ENCODE measurements around the gene OR6B1.

OR6B1 gene

GRCh38 chr7:144000020-144000419 is at the start of gene OR6B1:
OR6B1 (plus strand) TSS chr7:144000320; CDS start chr7:144003997, 3,677 bp downstream.
- no peak for DNase-seq (ENCODE audit: low spot score)

GRCh38 chr7:143953421-143953820 is 46.7 kb upstream of the OR6B1 start:
- no peak for DNase-seq (ENCODE audit: low spot score)

GRCh38 chr7:143954135-143954534 is 46.0 kb upstream of the OR6B1 start:
- no peak for DNase-seq (ENCODE audit: low spot score)

- no peak for DNase-seq (ENCODE audit: low spot score)
These were observed 45.6 kb upstream of the OR6B1 start, which contains the start of gene OR2F1 for GRCh38 chr7:143954544-143954943. OR2F1 (plus strand) TSS chr7:143954844; CDS start chr7:143959971, 5,127 bp downstream.

- DNase-seq (ENCODE audit: low spot score), result no peak
These were observed 41.3 kb upstream of the OR6B1 start for GRCh38 chr7:143958781-143959180.

GRCh38 chr7:143960813-143961610 is 39.1 kb upstream of the OR6B1 start:
- no peak for DNase-seq (ENCODE audit: low spot score)

GRCh38 chr7:143965280-143965679 is 34.8 kb upstream of the OR6B1 start:
- no peak for DNase-seq (ENCODE audit: low spot score)

- no peak for DNase-seq (ENCODE audit: low spot score)
These were observed 32.7 kb upstream of the OR6B1 start for GRCh38 chr7:143967398-143967797.

- no peak for DNase-seq (ENCODE audit: low spot score)
These were observed 26.2 kb upstream of the OR6B1 start for GRCh38 chr7:143973870-143974416.

GRCh38 chr7:143974459-143974858 is 25.7 kb upstream of the OR6B1 start:
- DNase-seq (ENCODE audit: low spot score), result no peak

GRCh38 chr7:143975617-143976016 is 24.5 kb upstream of the OR6B1 start:
- DNase-seq (ENCODE audit: low spot score), result no peak

GRCh38 chr7:143978585-143978984 is 21.5 kb upstream of the OR6B1 start:
- no peak for DNase-seq (ENCODE audit: low spot score)

GRCh38 chr7:143979359-143979758 is 20.8 kb upstream of the OR6B1 start:
- no peak for DNase-seq (ENCODE audit: low spot score)

GRCh38 chr7:143979998-143980397 is 20.1 kb upstream of the OR6B1 start:
- DNase-seq (ENCODE audit: low spot score), result no peak

- no peak for DNase-seq (ENCODE audit: low spot score)
These were observed 19.2 kb upstream of the OR6B1 start for GRCh38 chr7:143980746-143981510.

- DNase-seq (ENCODE audit: low spot score), result no peak
These were observed 16.2 kb upstream of the OR6B1 start for GRCh38 chr7:143983960-143984359.

- no peak for DNase-seq (ENCODE audit: low spot score)
These were observed 12.6 kb upstream of the OR6B1 start for GRCh38 chr7:143987513-143987912.

GRCh38 chr7:143988976-143989745 is 11.0 kb upstream of the OR6B1 start:
- DNase-seq (ENCODE audit: low spot score), result no peak

GRCh38 chr7:143992670-143993069 is 7.5 kb upstream of the OR6B1 start:
- no peak for DNase-seq (ENCODE audit: low spot score)

- DNase-seq (ENCODE audit: low spot score), result no peak
These were observed 6.2 kb upstream of the OR6B1 start for GRCh38 chr7:143993924-143994323.

- DNase-seq (ENCODE audit: low spot score), result no peak
These were observed 1.4 kb downstream of the OR6B1 start for GRCh38 chr7:144001543-144001942.

GRCh38 chr7:144004703-144005102 is 4.6 kb downstream of the OR6B1 start:
- no peak for DNase-seq (ENCODE audit: low spot score)

Data from D341Med (cell line).